ENCODE measurements around the gene SMARCAD1. TPM values are rescaled to one million over a fixed set of nuclear protein-coding genes. Genes with fewer than 3 reads are reported as not detected.

Gene SMARCAD1, protein sequence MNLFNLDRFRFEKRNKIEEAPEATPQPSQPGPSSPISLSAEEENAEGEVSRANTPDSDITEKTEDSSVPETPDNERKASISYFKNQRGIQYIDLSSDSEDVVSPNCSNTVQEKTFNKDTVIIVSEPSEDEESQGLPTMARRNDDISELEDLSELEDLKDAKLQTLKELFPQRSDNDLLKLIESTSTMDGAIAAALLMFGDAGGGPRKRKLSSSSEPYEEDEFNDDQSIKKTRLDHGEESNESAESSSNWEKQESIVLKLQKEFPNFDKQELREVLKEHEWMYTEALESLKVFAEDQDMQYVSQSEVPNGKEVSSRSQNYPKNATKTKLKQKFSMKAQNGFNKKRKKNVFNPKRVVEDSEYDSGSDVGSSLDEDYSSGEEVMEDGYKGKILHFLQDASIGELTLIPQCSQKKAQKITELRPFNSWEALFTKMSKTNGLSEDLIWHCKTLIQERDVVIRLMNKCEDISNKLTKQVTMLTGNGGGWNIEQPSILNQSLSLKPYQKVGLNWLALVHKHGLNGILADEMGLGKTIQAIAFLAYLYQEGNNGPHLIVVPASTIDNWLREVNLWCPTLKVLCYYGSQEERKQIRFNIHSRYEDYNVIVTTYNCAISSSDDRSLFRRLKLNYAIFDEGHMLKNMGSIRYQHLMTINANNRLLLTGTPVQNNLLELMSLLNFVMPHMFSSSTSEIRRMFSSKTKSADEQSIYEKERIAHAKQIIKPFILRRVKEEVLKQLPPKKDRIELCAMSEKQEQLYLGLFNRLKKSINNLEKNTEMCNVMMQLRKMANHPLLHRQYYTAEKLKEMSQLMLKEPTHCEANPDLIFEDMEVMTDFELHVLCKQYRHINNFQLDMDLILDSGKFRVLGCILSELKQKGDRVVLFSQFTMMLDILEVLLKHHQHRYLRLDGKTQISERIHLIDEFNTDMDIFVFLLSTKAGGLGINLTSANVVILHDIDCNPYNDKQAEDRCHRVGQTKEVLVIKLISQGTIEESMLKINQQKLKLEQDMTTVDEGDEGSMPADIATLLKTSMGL
- 10 to 100 TPM; 10.7 TPM for total RNA-seq
- polyA plus RNA-seq (2013, experiment 1 of 2), result 19.8 TPM
- 20.9 TPM for polyA plus RNA-seq (2013, experiment 2 of 2)
- 35.0 to 155 (median 94.3) reads per million in 172 experiments for total RNA-seq

DNA sequence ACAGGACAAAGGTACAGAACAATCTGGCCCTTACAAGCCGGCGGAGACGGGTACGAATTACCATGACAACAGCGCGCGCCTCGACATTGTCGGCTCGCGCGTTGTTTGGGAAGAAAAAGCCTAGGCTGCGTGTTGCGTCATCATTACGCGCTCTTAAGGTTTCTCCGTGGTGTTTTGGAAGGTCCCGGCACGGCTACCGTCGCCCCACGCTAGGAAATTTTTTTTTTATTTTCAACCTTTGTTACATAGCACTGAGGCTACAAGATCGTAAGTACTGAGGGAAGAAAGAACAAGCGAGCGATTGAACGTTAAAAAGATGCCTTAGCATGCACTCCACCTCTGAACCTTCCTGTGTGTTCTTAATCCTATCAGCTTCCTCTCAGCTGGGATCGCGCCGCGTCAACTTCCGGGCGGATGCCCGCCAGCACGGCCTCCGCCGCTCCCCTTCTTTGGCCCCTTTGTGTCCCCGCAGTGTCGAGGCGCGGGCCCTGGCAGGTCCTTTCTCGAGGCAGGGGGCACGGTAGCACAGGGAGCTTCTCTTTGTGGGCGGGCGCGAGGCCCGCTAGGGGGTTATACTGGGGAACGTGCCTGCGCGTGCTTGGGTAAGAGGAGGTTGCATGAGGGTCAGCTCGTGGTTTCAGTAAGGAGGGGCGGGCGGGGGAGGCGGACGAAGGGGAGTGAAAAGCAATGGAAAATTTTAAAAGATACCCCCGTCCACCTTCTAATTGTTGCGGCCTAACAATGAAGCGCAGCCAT, at the start of gene SMARCAD1:
Gene SMARCAD1, plus strand, starts transcription at position 397 of the 756 bp plus-strand sequence. CDS start 530 bp downstream, outside the sequence.
- CTCF ChIA-PET, result no interaction called here
- peak within 1 kb of the TSS; percentile 82 to 90 for H3K27ac ChIP-seq (ENCODE audit: low read depth in 1 of 2, low read length in 2 of 2)
- H3K4me1 ChIP-seq (ENCODE audit: insufficient read depth, low read length), result peaks cover 15% of the 10 kb centered on the region
- peaks cover 0 to 8% of the 10 kb centered on the region in 2 experiments for H3K27me3 ChIP-seq (ENCODE audit: control insufficient read depth in 1 of 2, insufficient read depth in 2 of 2, low read length in 2 of 2)
- peak; percentile 85 for ATAC-seq (ENCODE audit: poor library complexity)
- peaks cover 21% of the 10 kb centered on the region for H3K36me3 ChIP-seq (ENCODE audit: insufficient read depth, low read length)
- H3K27ac Mint-ChIP-seq, result peak within 1 kb of the TSS; percentile 95
- H3K4me1 Mint-ChIP-seq (ENCODE audit: low read depth), result peaks cover 54% of the 10 kb centered on the region
- DNase-seq, result peak; percentile 70 to 95 (median 82)
- POLR2A ChIA-PET, result interaction anchor here (0.9 kb wide), 1 partner anchor 14 kb away, joined by 4 read pairs; no protein-coding TSS in a partner anchor
- peak within 1 kb of the TSS; percentile 75 for H3K4me3 ChIP-seq (ENCODE audit: low read length)
- no peaks in the 10 kb centered on the region for H3K9me3 Mint-ChIP-seq
- H3K27me3 Mint-ChIP-seq, result peaks cover 15% of the 10 kb centered on the region
- peak within 1 kb of the TSS; percentile 92 for H3K4me3 Mint-ChIP-seq
- TF ChIP-seq, protein P1, sequence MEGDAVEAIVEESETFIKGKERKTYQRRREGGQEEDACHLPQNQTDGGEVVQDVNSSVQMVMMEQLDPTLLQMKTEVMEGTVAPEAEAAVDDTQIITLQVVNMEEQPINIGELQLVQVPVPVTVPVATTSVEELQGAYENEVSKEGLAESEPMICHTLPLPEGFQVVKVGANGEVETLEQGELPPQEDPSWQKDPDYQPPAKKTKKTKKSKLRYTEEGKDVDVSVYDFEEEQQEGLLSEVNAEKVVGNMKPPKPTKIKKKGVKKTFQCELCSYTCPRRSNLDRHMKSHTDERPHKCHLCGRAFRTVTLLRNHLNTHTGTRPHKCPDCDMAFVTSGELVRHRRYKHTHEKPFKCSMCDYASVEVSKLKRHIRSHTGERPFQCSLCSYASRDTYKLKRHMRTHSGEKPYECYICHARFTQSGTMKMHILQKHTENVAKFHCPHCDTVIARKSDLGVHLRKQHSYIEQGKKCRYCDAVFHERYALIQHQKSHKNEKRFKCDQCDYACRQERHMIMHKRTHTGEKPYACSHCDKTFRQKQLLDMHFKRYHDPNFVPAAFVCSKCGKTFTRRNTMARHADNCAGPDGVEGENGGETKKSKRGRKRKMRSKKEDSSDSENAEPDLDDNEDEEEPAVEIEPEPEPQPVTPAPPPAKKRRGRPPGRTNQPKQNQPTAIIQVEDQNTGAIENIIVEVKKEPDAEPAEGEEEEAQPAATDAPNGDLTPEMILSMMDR (IDR thresholded peaks at IDR 0.05), result no peak
- H3K9me3 ChIP-seq (ENCODE audit: control insufficient read depth in 1 of 2, insufficient read depth in 1 of 2, low read length in 2 of 2), result no peaks in the 10 kb centered on the region
- intact Hi-C loops (cut with DNase I, micrococcal nuclease), result loop anchor here in 1 of 2 experiments (5.0 kb wide), 1 partner anchor 245 kb away; the partner anchor contains the start of gene PDLIM5
- peaks cover 41% of the 10 kb centered on the region for H3K36me3 Mint-ChIP-seq (ENCODE audit: low read depth)

DNA sequence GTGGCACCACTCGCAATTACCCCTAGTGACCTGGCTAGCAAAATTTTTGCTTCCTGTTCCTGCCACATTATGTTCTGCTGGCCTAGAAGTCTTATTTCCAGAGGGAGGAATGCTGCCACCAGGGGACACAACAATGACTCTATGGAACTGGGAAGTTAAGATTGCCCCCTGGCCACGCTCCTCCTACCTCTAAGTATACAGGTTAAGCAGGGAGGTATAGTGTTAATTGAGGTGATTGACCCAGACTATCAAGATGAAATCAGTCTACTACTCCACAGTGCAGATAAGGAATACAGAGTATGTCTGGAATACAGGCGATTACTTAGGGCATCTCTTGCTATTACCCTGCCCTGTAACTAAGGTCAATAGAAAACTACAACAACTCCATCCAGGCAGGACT, 48.8 kb upstream of the SMARCAD1 start:
- H3K4me1 ChIP-seq (ENCODE audit: insufficient read depth, low read length), result no peaks in the 10 kb centered on the region
- H3K9me3 ChIP-seq (ENCODE audit: control insufficient read depth in 1 of 2, insufficient read depth in 1 of 2, low read length in 2 of 2), result peaks cover 0 to 8% of the 10 kb centered on the region in 2 experiments
- ATAC-seq (ENCODE audit: poor library complexity) (no peak), DNase-seq (no peak)
- Mint-ChIP-seq H3K9me3 (no peaks in the 10 kb centered on the region), H3K4me1 (ENCODE audit: low read depth) (no peaks in the 10 kb centered on the region), H3K27me3 (no peaks in the 10 kb centered on the region), H3K27ac (no peak overlapping the region), H3K36me3 (ENCODE audit: low read depth) (no peaks in the 10 kb centered on the region), H3K4me3 (no peak overlapping the region)
- CTCF ChIA-PET, result no interaction called here
- H3K27ac ChIP-seq (ENCODE audit: low read depth in 1 of 2, low read length in 2 of 2), result no peak overlapping the region
- no peaks in the 10 kb centered on the region for H3K27me3 ChIP-seq (ENCODE audit: control insufficient read depth in 1 of 2, insufficient read depth in 2 of 2, low read length in 2 of 2)
- H3K36me3 ChIP-seq (ENCODE audit: insufficient read depth, low read length), result no peaks in the 10 kb centered on the region
- POLR2A ChIA-PET, result no interaction called here
- TF ChIP-seq, protein P1 (IDR thresholded peaks at IDR 0.05), result no peak
- no peak overlapping the region for H3K4me3 ChIP-seq (ENCODE audit: low read length)
- intact Hi-C loops (cut with DNase I, micrococcal nuclease), result no loop called here

DNA sequence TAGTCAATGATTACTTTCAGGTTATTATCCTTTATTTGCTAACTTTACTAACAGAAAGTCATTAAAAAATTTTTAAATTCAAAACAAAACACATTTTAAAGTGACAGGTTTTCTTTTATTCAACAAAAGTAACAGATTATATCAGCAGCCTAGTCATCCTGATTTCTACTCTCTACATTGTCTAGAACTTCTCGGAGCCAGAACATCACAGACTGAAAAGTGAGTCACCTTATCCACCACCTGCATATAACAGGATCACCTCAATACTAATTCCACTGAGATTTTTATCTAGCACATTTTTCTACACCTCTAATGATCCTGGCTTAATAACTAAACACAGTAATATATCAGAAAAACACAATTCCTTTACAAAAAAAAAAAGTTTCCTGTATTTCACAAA, 47.9 kb upstream of the SMARCAD1 start:
- Mint-ChIP-seq H3K4me3 (no peak overlapping the region), H3K27me3 (no peaks in the 10 kb centered on the region), H3K36me3 (ENCODE audit: low read depth) (no peaks in the 10 kb centered on the region), H3K9me3 (no peaks in the 10 kb centered on the region), H3K4me1 (ENCODE audit: low read depth) (no peaks in the 10 kb centered on the region), H3K27ac (no peak overlapping the region)
- CTCF ChIA-PET, result no interaction called here
- POLR2A ChIA-PET, result no interaction called here
- peaks cover 0 to 8% of the 10 kb centered on the region in 2 experiments for H3K9me3 ChIP-seq (ENCODE audit: control insufficient read depth in 1 of 2, insufficient read depth in 1 of 2, low read length in 2 of 2)
- H3K4me1 ChIP-seq (ENCODE audit: insufficient read depth, low read length), result no peaks in the 10 kb centered on the region
- H3K4me3 ChIP-seq (ENCODE audit: low read length), result no peak overlapping the region
- DNase-seq, result no peak
- no peaks in the 10 kb centered on the region for H3K36me3 ChIP-seq (ENCODE audit: insufficient read depth, low read length)
- no peak overlapping the region for H3K27ac ChIP-seq (ENCODE audit: low read depth in 1 of 2, low read length in 2 of 2)
- TF ChIP-seq, protein P1 (IDR thresholded peaks at IDR 0.05), result no peak
- ATAC-seq (ENCODE audit: poor library complexity), result no peak
- no peaks in the 10 kb centered on the region for H3K27me3 ChIP-seq (ENCODE audit: control insufficient read depth in 1 of 2, insufficient read depth in 2 of 2, low read length in 2 of 2)
- intact Hi-C loops (cut with DNase I, micrococcal nuclease), result no loop called here

All from CD4-positive, alpha-beta T cell (primary cell).